GM18511 (cell line): ENCODE data around the gene LRBA.

Experiments
- ATAC-seq: cut with Tn5 transposase; IDR thresholded peaks from one replicate; pipeline ENCODE4 v1.9.1; 2021; ENCODE audit warnings: mild to moderate bottlenecking, moderate library complexity; ENCODE audit not compliant: unreplicated experiment

Gene LRBA

GRCh38 chr4:150237110-150237872 is 777.8 kb downstream of the LRBA start:
- no peak for ATAC-seq

DNA sequence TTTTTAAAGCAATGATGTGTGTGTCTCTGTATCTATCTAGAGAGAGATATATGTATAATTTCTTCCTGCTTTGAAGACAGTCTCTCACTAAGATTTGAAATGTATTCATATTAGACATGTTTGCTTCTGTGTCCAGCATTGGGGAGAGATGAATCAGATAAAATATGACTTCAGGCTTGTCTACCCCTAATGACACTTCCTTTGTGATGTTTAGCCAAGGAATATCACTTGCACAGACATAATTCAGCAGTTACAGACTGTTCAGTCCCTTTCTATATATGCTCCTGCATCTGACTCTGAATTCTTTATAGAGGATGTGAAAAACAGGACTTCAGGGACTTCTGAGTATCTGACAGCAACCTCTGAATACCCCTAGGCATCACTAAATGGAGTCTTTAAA is 778.5 kb downstream of the LRBA start:
- no peak for ATAC-seq

DNA sequence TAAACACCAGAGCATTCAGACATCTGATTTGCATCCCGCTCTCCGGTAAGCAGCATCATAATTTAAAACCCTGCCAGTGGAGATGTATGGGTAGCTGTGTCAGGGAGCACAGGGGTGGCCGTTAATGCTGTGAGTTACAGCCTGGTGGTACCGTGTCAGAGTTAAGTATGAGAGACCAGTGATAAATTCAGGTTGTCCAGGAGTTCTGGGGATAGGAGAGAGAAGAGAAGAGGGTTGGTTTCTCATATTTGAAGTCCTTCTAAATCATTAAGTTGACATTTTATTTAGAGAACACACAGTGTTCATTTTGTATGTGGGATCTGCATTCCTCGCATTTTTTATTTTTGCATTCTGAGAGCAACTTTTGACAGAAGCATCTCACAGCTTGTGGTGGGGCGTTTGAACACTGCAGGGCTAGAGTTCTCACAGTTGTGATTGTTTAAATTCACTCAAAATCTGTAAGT is 779.2 kb downstream of the LRBA start:
- no peak for ATAC-seq

- no peak for ATAC-seq
Observed at GRCh38 chr4:150235317-150235716, 779.8 kb downstream of the LRBA start.

DNA sequence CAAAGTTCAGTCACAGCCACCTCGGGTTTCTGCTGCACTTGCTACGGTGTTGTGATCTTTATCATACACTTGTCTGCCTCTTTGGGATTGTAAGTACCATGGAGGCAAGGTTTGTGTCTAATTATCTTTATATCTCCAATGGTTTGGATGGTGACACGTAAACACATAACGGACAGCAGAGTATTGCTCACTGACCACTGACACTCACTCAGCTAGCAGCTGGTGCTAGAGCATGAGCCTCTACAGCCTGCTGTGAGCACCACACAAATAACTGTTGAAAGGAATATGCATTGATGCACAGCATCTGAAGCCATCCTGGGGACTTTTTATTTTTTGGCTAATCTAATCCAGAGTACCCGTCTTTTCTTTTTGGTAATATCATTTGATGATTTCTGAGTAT is 780.8 kb downstream of the LRBA start:
- no peak for ATAC-seq

- no peak for ATAC-seq
Observed at GRCh38 chr4:150232029-150232428, 783.1 kb downstream of the LRBA start.

- no peak for ATAC-seq
Observed at GRCh38 chr4:150231107-150231770, 783.8 kb downstream of the LRBA start.

DNA sequence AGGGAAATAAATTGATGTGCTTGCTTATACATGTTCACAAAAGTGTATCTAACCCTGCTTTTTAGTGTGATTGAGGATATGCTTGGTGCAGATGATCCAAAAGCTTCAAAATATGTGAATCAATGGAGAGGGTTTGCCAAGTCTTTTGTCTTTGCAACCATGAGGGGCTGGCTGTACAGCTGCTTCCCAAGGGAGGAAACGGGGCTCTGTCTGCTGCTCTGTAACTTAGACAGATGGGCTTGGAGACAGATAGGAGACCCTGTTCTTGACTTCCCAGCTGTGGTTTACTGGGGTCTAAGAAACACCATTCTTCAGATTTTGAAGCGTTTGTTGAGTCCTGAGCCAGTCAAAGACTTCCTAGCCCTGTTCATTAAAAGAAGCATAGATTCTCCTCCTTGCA is 784.5 kb downstream of the LRBA start:
- ATAC-seq, result no peak

DNA sequence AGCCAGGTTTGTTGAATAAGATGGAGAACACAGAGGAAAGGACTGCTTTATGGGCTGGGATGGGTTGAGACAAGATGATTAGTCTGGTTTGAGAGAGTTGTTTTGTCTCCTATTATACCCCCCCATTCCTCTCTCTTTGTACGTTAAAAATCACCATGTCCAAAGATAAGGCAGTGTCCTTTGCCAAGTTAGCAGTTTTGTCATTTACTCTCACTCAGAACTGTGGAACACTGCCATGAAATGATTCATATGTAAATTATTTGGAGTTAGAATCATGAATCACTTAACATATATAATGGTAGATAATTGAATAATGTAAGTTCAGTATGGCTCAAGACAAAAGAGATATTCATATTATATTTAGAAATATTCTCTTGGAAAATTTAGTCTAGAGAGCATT is 785.6 kb downstream of the LRBA start:
- ATAC-seq, result no peak

- no peak for ATAC-seq
Observed at GRCh38 chr4:150224896-150225591, 790.0 kb downstream of the LRBA start.

DNA sequence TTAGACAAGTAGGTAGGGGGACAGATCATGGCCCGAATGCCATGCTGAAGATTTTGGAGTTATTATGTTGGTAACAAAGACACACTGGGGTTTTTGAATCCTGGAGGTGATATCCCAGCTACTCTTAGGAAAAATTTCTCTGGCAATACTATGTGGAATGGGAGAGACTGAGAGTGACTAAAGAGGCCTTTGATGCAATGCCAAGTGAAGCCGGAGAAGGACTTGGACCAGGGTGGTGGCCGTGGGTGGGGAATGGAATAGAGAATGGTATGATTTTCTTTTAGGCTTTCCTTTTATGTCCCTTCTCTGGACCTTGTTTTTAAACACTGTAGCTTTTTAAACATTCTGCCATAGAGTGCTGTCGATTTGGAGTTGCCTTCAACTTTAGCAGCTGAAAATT is 795.2 kb downstream of the LRBA start:
- no peak for ATAC-seq

DNA sequence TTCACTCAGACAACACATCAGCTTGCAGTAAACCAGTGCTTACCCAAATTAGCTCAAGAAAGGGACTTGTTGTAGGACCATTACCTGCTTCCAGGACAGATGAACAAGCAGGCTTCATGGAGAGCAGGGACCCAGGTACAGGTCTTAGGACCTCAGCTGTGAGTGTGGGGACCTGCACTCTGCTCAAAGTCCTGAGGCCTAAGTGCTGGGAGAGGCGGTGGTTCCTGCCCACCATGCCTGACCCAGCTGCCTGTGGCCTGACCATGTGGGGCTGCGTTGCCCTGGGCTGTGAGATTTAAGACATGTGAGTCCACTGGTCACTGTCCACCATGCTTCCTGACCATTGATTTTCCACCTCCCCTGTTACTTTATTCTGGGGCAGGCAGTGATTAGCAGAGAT is 796.6 kb downstream of the LRBA start:
- ATAC-seq, result no peak

DNA sequence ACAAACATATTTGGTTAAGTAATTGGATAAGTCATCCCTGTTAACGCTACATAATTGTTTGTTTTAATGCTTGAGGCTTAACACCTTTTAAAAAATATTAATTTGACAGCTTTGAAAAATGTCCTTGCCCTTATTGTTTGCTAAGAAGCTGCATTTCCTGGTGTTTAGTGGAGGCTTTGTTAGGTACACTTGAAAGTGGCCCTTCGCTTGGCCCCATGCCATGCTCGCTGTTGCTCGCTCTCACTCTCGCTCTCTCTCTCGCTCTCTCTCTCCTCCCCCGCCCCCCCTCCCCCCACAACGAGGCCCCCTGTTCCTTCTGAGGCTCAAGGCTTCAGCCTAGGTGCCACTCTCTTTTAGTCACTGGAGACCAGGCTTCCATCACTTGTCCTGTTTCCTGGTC is 797.3 kb downstream of the LRBA start:
- no peak for ATAC-seq

DNA sequence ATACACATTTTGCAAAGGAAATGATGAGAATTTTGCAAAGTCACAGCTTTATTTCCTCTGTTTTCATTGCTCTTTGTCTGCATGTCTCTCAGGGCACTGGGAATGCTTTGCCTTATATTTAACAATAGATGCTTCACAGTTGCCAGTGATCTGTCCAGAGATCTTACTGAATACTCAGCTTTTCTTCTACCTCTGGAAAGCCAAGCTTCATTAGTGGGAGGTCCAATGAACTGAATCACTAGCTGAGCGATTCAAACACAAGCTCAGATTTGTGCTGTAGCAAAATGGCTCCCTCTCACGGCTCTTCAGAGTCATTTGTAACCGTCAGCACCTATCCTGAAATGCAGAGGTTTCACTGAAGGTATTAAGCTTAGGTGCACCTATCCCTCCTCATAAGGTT is 797.9 kb downstream of the LRBA start:
- ATAC-seq, result no peak

DNA sequence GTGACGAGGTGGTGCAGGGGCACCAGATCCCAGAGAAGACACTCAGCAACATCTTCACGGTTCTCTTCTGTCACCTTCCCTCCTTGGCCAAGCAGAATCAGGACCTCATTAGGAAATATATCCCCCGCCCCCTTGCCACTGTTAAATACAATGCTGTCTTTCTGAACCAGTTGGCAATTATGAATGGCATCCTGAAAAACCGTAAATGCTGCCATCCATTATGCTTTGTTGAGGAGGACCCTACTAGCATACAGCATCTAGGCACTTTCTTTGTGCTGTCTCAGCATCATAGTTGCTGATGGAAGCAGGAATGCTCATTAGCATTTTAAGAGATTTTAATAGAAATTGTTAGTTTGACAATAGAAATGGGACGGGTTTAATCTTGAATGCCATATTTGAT is 798.4 kb downstream of the LRBA start:
- no peak for ATAC-seq

DNA sequence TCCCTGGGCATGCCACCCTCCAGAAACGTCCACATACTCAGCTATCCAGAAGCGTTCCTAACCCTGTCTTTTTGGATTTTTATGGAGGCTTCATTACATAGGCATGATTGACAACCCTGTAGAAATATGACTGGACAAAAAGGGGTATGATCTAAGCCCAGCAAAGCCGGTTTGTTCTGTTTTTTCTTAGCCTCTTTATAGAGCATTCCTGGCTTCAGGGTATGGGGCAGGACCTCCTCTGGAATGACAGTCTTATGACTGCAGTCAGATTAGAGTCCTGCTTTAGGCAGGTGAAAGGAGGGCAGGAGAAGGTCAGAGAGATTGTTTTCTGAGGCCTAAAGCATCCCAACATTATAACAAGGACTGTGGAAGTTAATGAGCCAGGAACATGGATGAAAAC is 799.5 kb downstream of the LRBA start:
- ATAC-seq, result no peak
